Testis (tissue), 3 donors: ENCODE results near the gene S100A9. TPM values are rescaled to one million over a fixed set of nuclear protein-coding genes. Genes with fewer than 3 reads are reported as not detected.

ENCODE experiments used
- DNase-seq: peaks from one replicate; pipeline ENCODE4 v3.0.0-alpha.2; 2019
- H3K27ac ChIP-seq, 2 donors: fragments of 200-600 bp; sonication (generic); one replicate each; pipeline ENCODE4 v1.5.1; 2019
- H3K27me3 ChIP-seq: fragments of 200-600 bp; sonication (generic); one replicate; pipeline ENCODE4 v1.5.1; 2019
- H3K36me3 ChIP-seq: fragments of 200-600 bp; sonication (generic); one replicate; pipeline ENCODE4 v1.5.1; 2017; ENCODE audit warnings: low read depth; ENCODE audit errors: missing control alignments
- H3K4me1 ChIP-seq: fragments of 200-600 bp; sonication (generic); one replicate; pipeline ENCODE4 v1.5.1; 2019
- H3K4me3 ChIP-seq, 2 donors: fragments of 200-600 bp; sonication (generic); one replicate each; pipeline ENCODE4 v1.5.1; 2017 to 2019
- H3K9me3 ChIP-seq: fragments of 200-600 bp; sonication (generic); one replicate; pipeline ENCODE4 v1.5.1; 2017
- CTCF ChIP-seq, 3 experiments: fragments of 450-650 bp in 2 of 3; fragments of 200-600 bp in 1 of 3; sonication (generic) in 1 of 3; IDR thresholded peaks; one replicate each; pipeline ENCODE4 v1.5.1; 2016 to 2019; ENCODE audit warnings: antibody characterized with exemption in 3 of 3, mild to moderate bottlenecking in 2 of 3, moderate library complexity in 1 of 3
- POLR2A ChIP-seq: fragments of 450-650 bp; IDR thresholded peaks from one replicate; pipeline ENCODE4 v1.6.1; 2017; ENCODE audit warnings: antibody characterized with exemption, mild to moderate bottlenecking, moderate library complexity
- WGBS, 2 donors: methylation state at CpG; one replicate each; pipeline ENCODE4 v1.1.5; 2018; 5-methylcytosine and 5-hydroxymethylcytosine counted together
- intact Hi-C: fragments of 100-400 bp; cut with DNase I; formaldehyde crosslinking; loops from one replicate; pipeline ENCODE4 v1.15.1; 2023; ENCODE audit warnings: low total_unique reads
- polyA plus RNA-seq: library from polyadenylated mRNA; stranded (reverse); fragments of 350-450 nt; fragmentation: Illumina TruSeq; extraction: RNeasy Lipid Tissue Mini Kit (QIAGEN cat#74804); gene quantifications from one replicate; pipeline ENCODE4 v1.2.3, GENCODE V29; 2014; ENCODE audit warnings: low read depth, low replicate concordance; ENCODE audit not compliant: insufficient read depth
- total RNA-seq, 2 donors: library from RNA; depleted of rRNA; stranded (reverse); fragments of >200 nt; gene quantifications; one replicate each; pipeline ENCODE4 v1.2.3, GENCODE V29; 2016

S100A9 gene
- total and polyA plus RNA-seq, 3 donors from 2014 or later: 4.6 to 36.6 (median 10.7) TPM

GRCh38 chr1:153360190-153360589, 2.5 kb downstream of the S100A9 start:
- WGBS, 2 donors: 88 to 98% methylated on average over 2 of the region's 2 CpGs
- no peaks in the 10 kb centered on the region for H3K27me3 ChIP-seq
- no peaks in the 10 kb centered on the region for H3K4me1 ChIP-seq
- H3K27ac ChIP-seq: no peak overlapping the region
- intact Hi-C loops: no loop called here
- no peak for DNase-seq
- no peaks in the 10 kb centered on the region for H3K36me3 ChIP-seq
- no peaks in the 10 kb centered on the region for H3K9me3 ChIP-seq
- TF ChIP-seq POLR2A (no peak), CTCF (IDR thresholded peaks at IDR 0.05) (no peak)
- no peak overlapping the region for H3K4me3 ChIP-seq

GRCh38 chr1:153360592-153361479, 3.2 kb downstream of the S100A9 start:
- TF ChIP-seq CTCF (IDR thresholded peaks at IDR 0.05) (no peak), POLR2A (no peak)
- DNase-seq: no peak
- Histone ChIP-seq H3K4me3 (no peak overlapping the region), H3K27ac (no peak overlapping the region), H3K4me1 (no peaks in the 10 kb centered on the region), H3K9me3 (no peaks in the 10 kb centered on the region), H3K27me3 (no peaks in the 10 kb centered on the region), H3K36me3 (no peaks in the 10 kb centered on the region)
- intact Hi-C loops: no loop called here
- 92 to 93% methylated on average over 7 to 11 of the region's 11 CpGs for WGBS, 2 donors

- TF ChIP-seq CTCF (IDR thresholded peaks at IDR 0.05) (no peak), POLR2A (no peak)
- H3K4me1 ChIP-seq: no peaks in the 10 kb centered on the region
- H3K9me3 ChIP-seq: no peaks in the 10 kb centered on the region
- no peak for DNase-seq
- no peaks in the 10 kb centered on the region for H3K36me3 ChIP-seq
- H3K27me3 ChIP-seq: no peaks in the 10 kb centered on the region
- intact Hi-C loops: no loop called here
- H3K27ac ChIP-seq: no peak overlapping the region
- 86 to 88% methylated on average over 3 to 4 of the region's 4 CpGs for WGBS, 2 donors
- H3K4me3 ChIP-seq: no peak overlapping the region
Measured at GRCh38 chr1:153361480-153362109, 3.9 kb downstream of the S100A9 start.

GRCh38 chr1:153362187-153362775, 4.6 kb downstream of the S100A9 start:
- Histone ChIP-seq H3K27me3 (no peaks in the 10 kb centered on the region), H3K27ac (no peak overlapping the region), H3K4me3 (no peak overlapping the region), H3K36me3 (no peaks in the 10 kb centered on the region), H3K4me1 (no peaks in the 10 kb centered on the region), H3K9me3 (no peaks in the 10 kb centered on the region)
- intact Hi-C loops: no loop called here
- no peak for TF ChIP-seq POLR2A
- 85 to 93% methylated on average over 3 of the region's 3 CpGs for WGBS, 2 donors
- DNase-seq: no peak

- Histone ChIP-seq H3K36me3 (no peaks in the 10 kb centered on the region), H3K27me3 (no peaks in the 10 kb centered on the region), H3K4me1 (no peaks in the 10 kb centered on the region), H3K4me3 (no peak overlapping the region), H3K27ac (no peak overlapping the region), H3K9me3 (no peaks in the 10 kb centered on the region)
- TF ChIP-seq CTCF (IDR thresholded peaks at IDR 0.05) (no peak), POLR2A (no peak)
- 74 to 79% methylated on average over 3 of the region's 3 CpGs for WGBS, 2 donors
- intact Hi-C loops: no loop called here
- DNase-seq: no peak
Measured at GRCh38 chr1:153363641-153364040, 6.0 kb downstream of the S100A9 start.
